H1 (cell line): ENCODE results near the gene PCED1B. TPM values are rescaled to one million over a fixed set of nuclear protein-coding genes. Genes with fewer than 3 reads are reported as not detected.

Experiments used
- CTCF ChIA-PET: fragments of 300-600 bp; sonication (Branson Sonifier 250); formaldehyde crosslinking; loops from one replicate; lab custom pipeline; 2021; ENCODE audit not compliant: partially characterized antibody; lab: Charles Lee
- POLR2A ChIA-PET: fragments of 300-600 bp; sonication (Branson Sonifier 250); formaldehyde crosslinking; loops from one replicate; lab custom pipeline; 2021; ENCODE audit warnings: inconsistent platforms; ENCODE audit not compliant: partially characterized antibody; lab: Charles Lee
- DNase-seq, 2 experiments: peaks; one replicate each; pipeline versions ENCODE4 v3.0.0 to v3.0.0-alpha.2; 2010 to 2022; ENCODE audit warnings: low spot score in 2 of 2, low read depth in 1 of 2, mixed read lengths in 1 of 2
- FAIRE-seq: peaks from 2 replicates; lab custom pipeline; 2011; peaks lifted over from hg19 to GRCh38; lab: Jason Lieb, UNC
- H2AFZ ChIP-seq: 2 replicates; pipeline ENCODE4 v1.8.1; 2012; ENCODE audit warnings: low read length, inconsistent platforms
- H2AK5ac ChIP-seq: 2 replicates; pipeline ENCODE4 v1.6.1; 2013; ENCODE audit warnings: low read depth, low read length
- H2BK120ac ChIP-seq: replicated peaks from 2 replicates; pipeline ENCODE3; 2013; ENCODE audit warnings: low read depth, low read length, inconsistent platforms
- H2BK12ac ChIP-seq: 2 replicates; pipeline ENCODE4 v1.6.1; 2013; ENCODE audit warnings: low read depth, low read length
- H2BK15ac ChIP-seq: 2 replicates; pipeline ENCODE4 v1.6.1; 2013; ENCODE audit warnings: low read length
- H2BK20ac ChIP-seq: 2 replicates; pipeline ENCODE4 v1.6.1; 2013; ENCODE audit warnings: low read length
- H2BK5ac ChIP-seq: 2 replicates; pipeline ENCODE4 v1.6.1; 2013; ENCODE audit warnings: low read depth, low read length
- H3K14ac ChIP-seq: 2 replicates; pipeline ENCODE4 v1.6.1; 2013; ENCODE audit warnings: inconsistent platforms; ENCODE audit not compliant: insufficient read length
- H3K18ac ChIP-seq: 2 replicates; pipeline ENCODE4 v1.6.1; 2013; ENCODE audit warnings: low read length; ENCODE audit errors: extremely low read depth
- H3K23ac ChIP-seq: 2 replicates; pipeline ENCODE4 v1.6.1; 2013; ENCODE audit warnings: inconsistent platforms; ENCODE audit not compliant: insufficient read length
- H3K23me2 ChIP-seq: 2 replicates; pipeline ENCODE4 v1.6.1; 2013; ENCODE audit warnings: low read depth, low read length
- H3K27ac ChIP-seq: 2 replicates; pipeline ENCODE4 v1.6.1; 2011; ENCODE audit warnings: low read depth, low read length, inconsistent platforms
- H3K27me3 ChIP-seq, 4 experiments: replicated peaks in 1 of 4; 1 replicate in 1 of 4; 2 replicates in 3 of 4; pipeline versions ENCODE4 v1.6.1 to v1.8.1; 2011 to 2013; ENCODE audit warnings: low read length in 3 of 4, mild to moderate bottlenecking in 3 of 4, inconsistent platforms in 2 of 4, mixed read lengths in 2 of 4, moderate library complexity in 1 of 4; ENCODE audit not compliant: control insufficient read depth in 3 of 4, insufficient read depth in 3 of 4; ENCODE audit errors: extremely low read depth in 1 of 4
- H3K36me3 ChIP-seq, 4 experiments: 2 replicates each; pipeline versions ENCODE4 v1.6.1 to v1.8.1; 2011 to 2013; ENCODE audit warnings: mild to moderate bottlenecking in 4 of 4, low read length in 3 of 4, moderate library complexity in 2 of 4, control low read depth in 1 of 4, inconsistent platforms in 1 of 4; ENCODE audit not compliant: insufficient read depth in 4 of 4, control insufficient read depth in 2 of 4
- H3K4ac ChIP-seq: replicated peaks from 2 replicates; pipeline ENCODE3; 2013; ENCODE audit warnings: low read length, low read depth, mixed read lengths, inconsistent platforms; ENCODE audit not compliant: insufficient read length
- H3K4me1 ChIP-seq, 4 experiments: replicated peaks in 1 of 4; 1 replicate in 1 of 4; 2 replicates in 3 of 4; pipeline versions ENCODE4 v1.6.1 to v1.8.1; 2011 to 2013; ENCODE audit warnings: low read length in 3 of 4, inconsistent platforms in 2 of 4, mixed read lengths in 1 of 4; ENCODE audit not compliant: insufficient read depth in 4 of 4, control insufficient read depth in 3 of 4
- H3K4me2 ChIP-seq, 2 experiments: 2 replicates each; pipeline versions ENCODE4 v1.6.1 to v1.8.1; 2011 to 2013; ENCODE audit warnings: low read depth in 2 of 2, low read length in 2 of 2, control low read depth in 1 of 2, inconsistent platforms in 1 of 2, mild to moderate bottlenecking in 1 of 2; ENCODE audit not compliant: insufficient read depth in 1 of 2
- H3K4me3 ChIP-seq, 4 experiments: fragments of 200-600, 300-600 bp in 1 of 4; sonication (generic), shearing (Covaris generic), sonication (Bioruptor Twin) in 1 of 4; 2 replicates each; pipeline versions ENCODE4 v1.5.1 to v1.8.1; 2011 to 2016; ENCODE audit warnings: low read length in 4 of 4, low read depth in 3 of 4, control low read depth in 2 of 4, inconsistent platforms in 2 of 4, mild to moderate bottlenecking in 2 of 4, mixed read lengths in 1 of 4, moderate library complexity in 1 of 4; ENCODE audit not compliant: insufficient read depth in 2 of 4; ENCODE audit errors: extremely low read depth in 1 of 4
- H3K56ac ChIP-seq: replicated peaks from 2 replicates; pipeline ENCODE3; 2013; ENCODE audit warnings: low read depth, mild to moderate bottlenecking, mixed read lengths, low read length, inconsistent platforms; ENCODE audit not compliant: insufficient read length
- H3K79me1 ChIP-seq: 2 replicates; pipeline ENCODE4 v1.6.1; 2013; ENCODE audit warnings: low read depth, low read length, control low read depth
- H3K79me2 ChIP-seq, 2 experiments: 2 replicates each; pipeline versions ENCODE4 v1.6.1 to v1.8.1; 2012 to 2013; ENCODE audit warnings: low read length in 2 of 2, mild to moderate bottlenecking in 2 of 2, inconsistent platforms in 1 of 2; ENCODE audit not compliant: insufficient read depth in 2 of 2, control insufficient read depth in 1 of 2
- H3K9ac ChIP-seq, 4 experiments: replicated peaks in 1 of 4; 1 replicate in 1 of 4; 2 replicates in 3 of 4; pipeline versions ENCODE4 v1.6.1 to v1.8.1; 2011 to 2013; ENCODE audit warnings: low read depth in 3 of 4, low read length in 3 of 4, control low read depth in 2 of 4, mild to moderate bottlenecking in 2 of 4, moderate library complexity in 2 of 4, inconsistent platforms in 1 of 4; ENCODE audit errors: extremely low read depth in 1 of 4
- H3K9me3 ChIP-seq, 2 experiments: 2 replicates each; pipeline versions ENCODE4 v1.6.1 to v1.8.1; 2012 to 2013; ENCODE audit warnings: mild to moderate bottlenecking in 2 of 2, moderate library complexity in 2 of 2, control low read depth in 1 of 2, inconsistent platforms in 1 of 2, low read depth in 1 of 2, low read length in 1 of 2, mixed read lengths in 1 of 2; ENCODE audit not compliant: insufficient read depth in 2 of 2
- H4K20me1 ChIP-seq, 2 experiments: replicated peaks in 1 of 2; 2 replicates each; pipeline versions ENCODE3 to v1.8.1; 2011 to 2013; ENCODE audit warnings: inconsistent platforms in 2 of 2, low read length in 2 of 2, mild to moderate bottlenecking in 1 of 2; ENCODE audit not compliant: insufficient read depth in 2 of 2, control insufficient read depth in 1 of 2
- H4K5ac ChIP-seq: 2 replicates; pipeline ENCODE4 v1.6.1; 2013; ENCODE audit warnings: low read length, low read depth, mixed read lengths, inconsistent platforms; ENCODE audit not compliant: insufficient read length
- H4K8ac ChIP-seq: 2 replicates; pipeline ENCODE4 v1.8.0; 2013; ENCODE audit warnings: mild to moderate bottlenecking, moderate library complexity, low read length, inconsistent platforms; ENCODE audit not compliant: insufficient read depth; ENCODE audit errors: extremely low read depth
- H4K91ac ChIP-seq: replicated peaks from 2 replicates; pipeline ENCODE3; 2013; ENCODE audit warnings: low read length, mixed read lengths, inconsistent platforms; ENCODE audit not compliant: insufficient read length
- BACH1 ChIP-seq: IDR thresholded peaks from 2 replicates; pipeline ENCODE4 v1.6.1; 2012; ENCODE audit warnings: low read length, improper control_type of control experiment
- CEBPB ChIP-seq: IDR thresholded peaks from 2 replicates; pipeline ENCODE4 v1.6.1; 2012; ENCODE audit warnings: low read depth, low read length
- WGBS, 2 experiments: shearing (Covaris generic) in 1 of 2; methylation state at CpG; one replicate each; pipeline versions ENCODE4 v1.1.6 to v1.1.7; 2013 to 2015; ENCODE audit warnings: low lambda C conversion rate in 2 of 2, mixed read lengths in 2 of 2, inconsistent platforms in 1 of 2, low coverage in 1 of 2, missing lambda C conversion rate in 1 of 2; ENCODE audit not compliant: insufficient replicate concordance in 2 of 2, insufficient coverage in 1 of 2, insufficient read length in 1 of 2; ENCODE audit errors: extremely low coverage in 1 of 2, missing lambda C conversion rate in 1 of 2; 5-methylcytosine and 5-hydroxymethylcytosine counted together
- polyA plus RNA-seq, 7 experiments: library from polyadenylated mRNA; depleted of rRNA in 3 of 7; stranded (reverse) in 5 of 7; unstranded in 2 of 7; fragments of >200 nt in 5 of 7; fragments of 200-250 nt in 2 of 7; gene quantifications; 1 replicate in 5 of 7; 2 replicates in 1 of 7; 4 replicates in 1 of 7; pipeline versions ENCODE4 v1.2.1 to v1.2.3, GENCODE V29; 2011 to 2013; ENCODE audit warnings: missing spikeins in 2 of 7, mixed read lengths in 2 of 7
- total RNA-seq: library from RNA; stranded (reverse); fragmentation: NEBNext Ultra II Directional; extraction: Animal tissue kit (Norgen Biotek cat#: 25700); gene quantifications from 2 replicates; pipeline ENCODE4 v1.2.1, GENCODE V29; 2021

Gene PCED1B
- total and polyA plus RNA-seq, 2 of the 8 experiments (the other 6 are each of a cell fraction or from before 2014, with no cell fraction given), result 4.7 to 5.4 TPM

DNA sequence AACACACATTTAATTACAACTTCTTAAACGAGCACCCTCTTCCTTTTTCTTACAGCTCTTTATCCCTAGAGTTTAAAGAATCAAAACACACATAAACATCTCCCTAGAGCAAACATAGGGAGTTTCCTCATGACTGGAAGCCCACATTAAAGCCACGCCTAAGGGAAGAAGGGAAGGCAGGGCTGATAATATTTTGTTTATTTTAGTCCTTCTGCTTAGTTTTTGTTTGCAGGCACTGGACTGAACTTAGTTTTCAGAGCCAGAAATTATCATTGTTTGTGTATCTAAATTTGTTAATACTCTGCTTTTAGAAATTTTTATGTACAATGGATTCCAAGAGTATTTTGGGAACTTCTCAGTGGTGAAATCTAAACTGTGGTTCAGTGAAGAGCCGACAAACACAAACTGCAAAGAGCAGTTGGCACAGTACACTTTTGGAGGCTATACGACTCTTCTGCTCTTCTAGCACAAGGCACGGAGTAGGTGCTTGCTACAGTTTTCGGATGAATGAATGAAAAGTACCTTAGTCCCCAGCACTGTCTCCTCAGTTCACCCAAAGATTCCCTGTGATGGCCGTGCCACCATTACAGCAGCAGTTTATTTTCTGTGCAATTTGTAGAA is 18.0 kb downstream of the PCED1B start:
- H3K4ac ChIP-seq, result no peak overlapping the region
- ChIA-PET POLR2A (no interaction called here), CTCF (interaction anchor here (1.0 to 1.4 kb wide), 2 partner anchors 26 to 64 kb away, joined by 3 read pairs; no protein-coding TSS in a partner anchor)
- no peak overlapping the region for H3K18ac ChIP-seq
- H3K23ac ChIP-seq, result no peak overlapping the region
- 92 to 100% methylated on average over 1 to 7 of the region's 7 CpGs for WGBS, 2 experiments
- DNase-seq, result no peak
- H4K20me1 ChIP-seq, result no peaks in the 10 kb centered on the region
- no peak overlapping the region for H4K5ac ChIP-seq
- no peak overlapping the region for H4K8ac ChIP-seq
- H3K56ac ChIP-seq, result no peak overlapping the region
- no peak overlapping the region for H2BK5ac ChIP-seq
- no peak overlapping the region for H2BK120ac ChIP-seq
- H3K4me1 ChIP-seq, result peaks cover 0 to 2% (median 0%) of the 10 kb centered on the region in 4 experiments; a peak in 1 of 7 replicates
- no peak overlapping the region for H3K4me3 ChIP-seq
- no peaks in the 10 kb centered on the region for H3K9me3 ChIP-seq
- no peaks in the 10 kb centered on the region for H3K36me3 ChIP-seq
- no peak overlapping the region for H2BK12ac ChIP-seq
- no peak overlapping the region for H3K14ac ChIP-seq
- no peaks in the 10 kb centered on the region for H3K79me2 ChIP-seq
- H3K27ac ChIP-seq, result no peak overlapping the region
- no peak overlapping the region for H2AK5ac ChIP-seq
- TF ChIP-seq CEBPB (no peak), BACH1 (no peak)
- TF ChIP-seq, all 59 proteins: peak for 0
- FAIRE-seq, result no peak
- H4K91ac ChIP-seq, result no peak overlapping the region
- H3K9ac ChIP-seq, result no peak overlapping the region
- H3K23me2 ChIP-seq, result no peaks in the 10 kb centered on the region
- H2BK20ac ChIP-seq, result no peak overlapping the region
- H3K4me2 ChIP-seq, result no peak overlapping the region
- no peaks in the 10 kb centered on the region for H3K79me1 ChIP-seq
- H2AFZ ChIP-seq, result no peak overlapping the region
- H2BK15ac ChIP-seq, result no peak overlapping the region
- H3K27me3 ChIP-seq, result no peaks in the 10 kb centered on the region
